HG02642 (cell line): ENCODE measurements around the gene KLHL20.

Experiments
- ATAC-seq: cut with Tn5 transposase; IDR thresholded peaks from one replicate; pipeline ENCODE4 v1.9.1; 2021; ENCODE audit warnings: mild to moderate bottlenecking; ENCODE audit not compliant: unreplicated experiment, poor library complexity

The KLHL20 gene

GRCh38 chr1:173827611-173828010, 112.8 kb downstream of the KLHL20 start:
- no peak for ATAC-seq

GRCh38 chr1:173832748-173833147, 118.0 kb downstream of the KLHL20 start:
- no peak for ATAC-seq
